Right kidney (tissue), 1 donor: ENCODE measurements around the gene NPRL2.

Experiments used
- DNase-seq: peaks from one replicate; pipeline ENCODE4 v3.0.0-alpha.2; 2016

The NPRL2 gene

DNA sequence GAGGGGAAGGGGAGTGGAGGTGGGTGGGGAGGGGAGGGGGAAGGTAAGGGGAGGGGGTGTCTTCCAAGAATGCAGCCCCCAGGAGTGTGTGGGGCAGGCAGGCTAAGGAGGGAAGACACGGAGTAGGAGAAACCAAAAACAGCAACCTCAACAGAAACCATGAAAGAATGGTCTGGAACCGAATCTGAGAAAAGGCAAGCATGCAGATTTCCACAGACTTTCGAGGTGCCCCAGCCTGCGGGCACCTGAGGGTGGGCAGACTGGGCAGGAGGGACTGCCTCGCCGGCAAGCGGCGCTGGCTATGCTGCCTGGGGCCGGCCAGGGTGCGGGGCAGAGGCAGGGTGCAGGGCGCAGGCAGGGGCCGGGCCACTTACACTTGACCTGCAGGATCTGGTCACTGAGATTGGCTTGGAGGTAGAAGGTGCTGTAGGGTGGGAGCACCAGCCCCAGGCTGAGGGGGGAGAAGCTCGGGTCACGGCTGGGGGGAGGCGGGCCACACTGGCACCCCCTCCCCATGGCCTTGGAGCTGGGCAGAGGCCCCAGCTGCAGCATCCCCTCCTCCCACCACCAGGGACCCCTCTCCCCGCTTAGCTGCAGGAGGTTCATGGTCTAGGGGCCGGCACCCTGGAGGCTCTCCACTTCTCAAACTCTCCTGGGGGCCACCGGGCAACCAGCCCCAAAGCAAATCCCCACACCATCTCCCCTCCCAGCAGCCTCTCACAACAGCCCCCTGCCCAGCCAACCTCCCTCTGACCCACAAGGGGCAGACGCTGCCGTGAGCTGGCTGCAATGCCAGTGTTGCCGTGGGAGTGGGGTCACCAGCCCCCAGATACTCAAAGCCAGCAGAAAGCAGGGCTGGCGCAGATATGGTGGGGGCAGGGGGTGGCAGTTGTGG is 24.0 kb upstream of the NPRL2 start:
- DNase-seq, result no peak

DNA sequence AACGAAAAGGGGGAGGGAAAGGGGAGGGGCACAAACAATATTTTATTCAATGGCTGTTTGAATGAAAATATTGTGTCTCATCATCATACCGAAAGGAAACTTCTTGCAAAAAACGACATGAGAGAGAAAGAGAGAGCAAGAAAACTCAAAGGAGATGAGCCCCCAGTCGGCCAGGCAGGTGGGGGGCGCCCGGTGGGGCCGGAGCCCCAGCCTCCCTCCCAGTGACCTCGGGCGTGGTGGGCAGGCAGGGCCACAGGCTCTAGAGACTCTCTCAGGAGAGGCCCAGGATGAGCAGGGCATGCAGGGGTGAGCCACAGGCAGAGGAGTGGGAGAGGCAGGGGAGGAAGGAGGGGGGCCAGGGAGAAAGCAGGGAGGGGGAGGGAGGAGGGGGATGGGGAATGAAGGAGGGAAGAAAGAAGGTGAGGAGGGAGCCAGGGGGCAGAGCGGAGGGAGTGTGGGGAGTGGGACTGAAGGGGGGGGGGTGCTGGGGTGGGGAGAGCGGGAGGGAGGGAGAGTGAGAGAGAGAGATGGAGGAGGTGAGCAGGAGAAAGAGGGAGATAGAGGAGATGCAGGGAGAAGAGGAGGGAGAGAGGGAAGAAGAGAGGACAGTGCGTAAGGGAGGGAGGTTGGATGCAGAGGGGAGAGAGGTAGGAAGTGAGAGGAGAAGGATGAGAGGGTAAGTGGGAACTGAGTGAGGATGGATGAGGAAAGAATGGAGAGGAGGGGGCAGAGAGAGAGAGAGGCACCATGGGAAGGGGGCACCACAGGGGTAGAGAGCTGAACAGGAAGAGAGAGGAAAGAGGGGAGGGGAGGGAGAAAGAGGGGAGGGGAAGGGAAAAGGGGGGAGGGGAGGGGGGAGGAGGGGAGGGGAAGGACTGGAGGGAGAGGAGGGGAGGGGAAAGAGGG is 22.8 kb upstream of the NPRL2 start:
- no peak for DNase-seq

DNA sequence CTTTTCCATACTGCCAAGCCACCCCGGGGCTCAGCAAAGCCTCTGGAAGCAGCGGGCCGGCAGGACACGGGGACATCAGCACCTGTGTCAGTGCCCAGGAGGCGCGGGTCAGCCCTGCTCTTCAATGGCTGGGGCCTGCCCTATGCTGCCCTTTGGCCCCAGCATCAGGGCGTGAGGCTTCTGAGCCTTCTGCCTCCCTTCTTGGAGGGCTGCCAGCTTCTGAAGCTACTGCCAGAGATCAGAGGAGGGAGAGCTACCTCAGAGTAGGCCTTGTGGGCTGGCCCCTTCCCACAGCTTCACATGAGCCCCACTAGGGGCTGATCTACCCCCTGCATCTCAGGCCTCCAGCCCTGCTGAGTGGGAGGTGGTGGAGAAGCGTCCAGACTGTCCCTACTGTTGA is 21.8 kb upstream of the NPRL2 start:
- no peak for DNase-seq

DNA sequence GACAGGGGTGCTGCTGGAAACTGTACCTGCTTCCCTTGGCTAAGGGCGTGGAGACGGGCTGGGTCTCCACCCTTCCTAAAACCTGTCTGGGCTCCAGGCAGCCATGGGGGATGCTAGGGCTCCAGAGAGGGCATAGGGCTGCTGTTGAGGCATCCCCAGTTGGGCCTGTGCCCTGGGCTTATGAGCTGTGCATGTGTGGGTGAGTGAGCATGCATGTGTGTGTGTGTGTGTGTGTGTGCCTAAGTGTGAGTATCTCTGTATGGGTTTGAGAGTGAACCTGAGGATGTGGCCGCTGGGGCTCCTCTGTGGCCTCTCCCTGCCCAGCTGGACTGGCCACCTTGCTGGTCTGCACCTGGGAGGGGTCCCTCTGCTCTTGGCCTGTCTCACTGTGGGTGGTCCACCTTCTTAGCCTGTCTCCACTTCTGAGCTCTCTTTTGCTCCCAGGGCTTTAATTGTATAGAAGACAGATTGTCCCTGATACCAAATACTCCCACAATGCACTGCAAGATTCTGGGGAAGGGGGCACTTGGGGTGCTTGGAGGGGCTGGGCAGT is 20.6 kb upstream of the NPRL2 start:
- DNase-seq, result no peak

DNA sequence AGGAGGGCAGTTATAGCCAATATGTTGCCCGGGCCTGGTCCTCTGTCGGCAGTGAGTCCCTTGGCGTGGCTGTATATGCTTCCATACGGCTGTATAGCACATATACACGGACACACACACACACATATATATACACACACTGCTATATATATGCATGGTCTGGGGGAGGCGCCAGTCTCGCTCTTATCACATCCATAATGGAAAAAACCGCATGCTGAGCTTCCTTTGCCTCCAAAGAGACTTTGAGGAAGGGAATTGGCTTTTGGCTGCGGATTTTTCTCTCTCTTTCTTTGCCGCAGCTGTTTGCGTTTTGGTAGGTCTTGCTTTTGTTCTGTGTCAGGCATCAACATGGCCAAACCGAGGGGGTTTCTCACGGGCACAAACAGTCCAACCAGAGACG is 20.0 kb upstream of the NPRL2 start:
- no peak for DNase-seq

DNA sequence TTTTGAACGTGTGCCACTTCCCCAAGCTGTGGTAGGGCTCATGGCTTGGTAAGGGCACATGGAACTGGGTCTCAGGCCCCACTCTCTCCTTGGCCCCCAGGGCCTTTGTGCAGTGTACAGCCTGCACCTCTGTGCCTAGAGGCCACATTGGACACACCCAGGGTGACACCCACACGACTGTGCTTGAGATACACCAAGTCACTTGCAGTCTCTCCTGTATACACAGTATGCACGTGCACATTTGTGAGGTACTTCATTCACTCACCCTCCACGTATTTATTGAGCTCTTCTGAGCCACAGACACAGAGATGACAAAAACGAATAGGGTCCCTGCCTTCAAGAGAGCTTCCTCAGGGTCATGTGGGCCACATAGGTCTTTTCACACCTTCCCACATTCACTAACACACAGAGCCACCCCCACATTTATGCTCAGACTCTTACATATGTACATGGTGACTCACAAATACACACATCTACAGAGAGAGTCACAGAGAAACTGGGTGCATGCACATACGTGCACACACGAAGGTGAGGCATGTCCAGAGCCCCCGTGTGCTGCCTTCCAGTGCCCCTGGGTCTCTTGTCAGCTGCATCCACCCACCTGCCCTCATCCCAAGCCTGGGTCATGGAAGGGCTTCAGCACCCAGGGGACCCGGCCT is 18.6 kb upstream of the NPRL2 start:
- no peak for DNase-seq

DNA sequence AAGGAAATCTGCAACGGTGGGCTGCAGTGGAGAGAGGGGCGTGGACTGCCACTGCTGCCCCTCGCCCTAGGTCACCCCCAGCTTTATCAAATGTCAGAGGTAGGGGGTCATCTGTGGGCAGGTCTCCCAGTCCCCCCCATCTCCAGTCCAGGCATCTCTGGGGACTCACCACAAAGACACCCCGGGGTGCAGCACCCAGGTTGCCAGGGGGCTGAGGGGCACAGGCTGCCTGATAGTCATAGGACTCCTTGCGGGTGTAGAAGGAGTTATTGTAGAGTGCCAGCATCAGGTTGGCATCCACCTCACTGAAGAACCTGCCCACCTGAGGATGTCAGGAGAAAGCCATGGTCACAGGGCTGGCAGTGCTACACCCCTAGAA is 15.3 kb upstream of the NPRL2 start:
- no peak for DNase-seq

DNA sequence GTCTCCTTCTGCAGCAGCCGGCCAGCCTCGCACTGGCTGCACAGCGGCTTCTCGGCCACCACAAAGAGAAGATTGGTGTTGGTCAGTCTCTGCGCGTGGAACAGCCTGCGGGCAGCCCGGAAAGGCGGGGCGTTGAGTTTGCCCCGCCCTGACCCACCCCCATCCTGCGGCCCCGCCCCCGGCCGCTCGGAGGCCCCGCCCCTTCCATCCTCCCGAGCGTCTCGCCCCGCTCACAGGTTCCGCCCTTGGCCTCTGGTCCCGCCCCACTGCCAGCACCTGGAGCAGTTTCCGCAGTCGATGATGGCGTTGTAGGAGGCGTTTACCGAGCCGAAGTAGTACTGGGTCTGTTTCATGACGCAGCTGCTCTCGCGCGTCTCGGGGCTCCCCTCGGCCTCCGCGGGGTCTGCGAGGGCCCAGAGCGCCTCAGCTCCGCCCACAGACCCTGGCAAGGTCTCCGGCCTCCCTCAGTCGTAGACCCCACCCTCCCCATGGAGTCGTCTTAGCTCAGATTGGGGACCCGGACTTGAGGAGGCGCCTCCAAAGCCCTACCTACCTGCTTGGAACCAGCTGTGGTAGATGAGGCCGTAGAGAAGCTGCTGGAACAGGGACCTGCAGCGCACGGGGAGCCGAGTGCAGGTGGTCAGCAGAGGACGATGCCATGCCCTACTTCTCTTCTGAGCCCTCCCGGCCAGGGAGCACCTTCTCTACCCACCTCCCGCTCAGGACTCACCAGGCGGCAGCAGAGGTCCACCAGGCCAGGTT is 14.7 kb upstream of the NPRL2 start:
- peak; percentile 79 for DNase-seq

DNA sequence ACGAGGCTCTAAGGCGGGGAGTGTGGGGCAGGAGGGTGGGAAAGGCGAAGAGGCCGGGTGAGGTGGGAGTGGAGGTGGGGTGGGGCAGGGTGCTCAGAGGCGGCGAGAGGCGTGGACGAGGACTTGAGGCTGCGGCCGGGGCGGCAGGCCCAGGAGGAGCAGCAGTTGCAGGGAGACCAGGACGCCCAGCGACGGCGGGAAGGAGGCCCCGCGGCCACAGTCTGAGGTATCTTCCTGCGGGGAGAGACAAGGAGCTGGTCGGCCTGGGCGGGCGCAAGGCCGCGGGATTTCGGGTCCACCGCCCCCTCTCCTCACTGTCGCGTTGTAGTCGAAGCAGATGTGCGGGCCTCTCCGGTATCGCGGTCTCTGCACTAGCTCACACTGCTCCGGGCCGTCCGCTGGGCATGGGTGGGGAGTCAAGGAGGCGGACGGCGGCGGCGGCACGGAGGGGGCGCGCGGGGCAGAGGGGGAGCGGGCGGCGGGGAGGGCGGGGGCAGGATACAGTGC is 14.1 kb upstream of the NPRL2 start:
- peak; percentile 72 for DNase-seq

DNA sequence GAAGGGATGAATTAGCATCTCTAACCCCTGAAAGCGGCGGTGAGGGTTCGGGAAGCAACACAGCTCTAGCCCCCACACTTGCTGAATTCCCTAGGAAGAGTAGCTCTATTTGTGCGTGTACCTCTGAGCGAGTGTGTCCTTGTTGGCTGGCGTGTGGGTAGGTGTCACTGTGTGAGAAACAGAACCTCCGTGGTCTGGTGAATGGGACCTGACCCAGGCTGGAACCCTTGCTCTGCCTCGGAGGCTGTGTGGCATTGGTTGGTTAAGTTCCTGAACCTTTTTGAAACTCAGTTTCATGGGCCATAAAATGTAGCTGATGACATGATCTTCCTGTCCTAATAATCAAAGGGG is 9.2 kb upstream of the NPRL2 start:
- DNase-seq, result no peak

DNA sequence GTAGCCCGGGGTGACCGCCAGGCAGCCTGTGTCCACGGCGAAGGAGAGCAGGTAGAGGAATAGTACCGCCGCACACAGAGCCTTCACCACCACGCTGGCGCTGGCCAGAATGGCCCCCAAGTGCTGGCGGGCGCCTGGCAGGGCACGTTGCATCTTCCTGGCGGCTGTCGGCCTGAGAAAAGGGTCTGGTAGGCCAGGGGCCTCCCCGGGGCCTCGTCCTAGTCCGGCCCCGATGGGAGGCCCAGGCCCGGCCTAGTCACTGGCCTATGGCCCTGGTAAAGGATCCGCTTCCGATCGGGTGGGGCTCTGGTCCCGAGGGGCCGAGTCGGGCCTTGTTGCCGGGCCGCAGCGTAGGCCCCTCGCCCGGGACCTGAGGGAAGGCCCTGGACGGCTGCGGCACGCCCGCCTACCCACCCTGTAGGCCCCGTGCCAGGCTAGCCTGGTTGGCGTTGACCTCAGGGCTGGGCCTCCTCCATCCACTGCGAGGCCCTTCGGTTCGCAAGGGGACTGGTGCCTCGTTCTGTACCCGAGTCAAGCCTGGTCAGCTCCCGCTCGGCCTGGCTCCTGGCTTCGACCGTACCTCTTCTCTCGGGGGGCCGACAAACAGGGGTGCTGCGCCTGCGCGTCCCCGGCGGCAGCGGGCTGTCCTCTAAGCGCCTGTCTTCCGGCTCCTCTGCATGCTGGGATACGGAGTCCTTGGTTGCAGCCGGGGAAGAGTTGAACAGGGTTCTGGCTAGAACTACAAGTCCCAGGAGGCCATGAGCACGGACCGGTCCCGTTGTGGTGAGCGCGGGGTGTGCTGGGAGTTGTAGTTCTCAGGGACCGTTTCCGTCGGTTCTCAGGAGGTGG is 8.6 kb upstream of the NPRL2 start, which contains the start of gene TMEM115:
Gene TMEM115 (minus strand): TSS at position 611 of the 849 bp plus-strand sequence. CDS start 458 bp downstream, at position 153.
- DNase-seq, result peak; percentile 85

DNA sequence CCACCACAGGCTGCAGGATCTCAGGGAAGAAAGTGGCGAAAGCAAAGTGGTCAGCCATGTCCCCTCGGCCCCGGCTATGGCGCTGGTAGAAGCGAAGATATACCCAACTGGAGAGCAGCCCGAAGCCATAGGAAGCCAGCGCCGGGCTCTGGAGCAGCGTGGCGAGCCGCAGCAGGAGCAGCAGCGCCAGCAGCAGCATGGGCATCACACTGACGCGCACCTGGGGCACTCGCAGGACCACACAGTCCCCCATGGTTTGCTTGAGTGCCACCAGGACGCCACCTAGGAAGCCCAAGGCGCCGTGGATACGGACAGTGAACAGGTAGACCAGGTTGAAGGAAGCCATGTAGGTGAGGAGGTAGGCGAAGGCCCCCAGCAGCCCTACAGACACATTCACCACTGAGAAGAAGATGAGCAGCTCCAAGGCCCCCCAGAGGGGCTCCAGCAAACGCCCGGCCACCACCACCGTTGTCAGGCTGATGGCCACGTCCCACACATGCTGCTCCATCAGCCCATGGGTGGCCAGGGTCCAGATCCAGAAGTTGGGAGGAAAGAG is 7.9 kb upstream of the NPRL2 start:
- DNase-seq, result no peak

DNA sequence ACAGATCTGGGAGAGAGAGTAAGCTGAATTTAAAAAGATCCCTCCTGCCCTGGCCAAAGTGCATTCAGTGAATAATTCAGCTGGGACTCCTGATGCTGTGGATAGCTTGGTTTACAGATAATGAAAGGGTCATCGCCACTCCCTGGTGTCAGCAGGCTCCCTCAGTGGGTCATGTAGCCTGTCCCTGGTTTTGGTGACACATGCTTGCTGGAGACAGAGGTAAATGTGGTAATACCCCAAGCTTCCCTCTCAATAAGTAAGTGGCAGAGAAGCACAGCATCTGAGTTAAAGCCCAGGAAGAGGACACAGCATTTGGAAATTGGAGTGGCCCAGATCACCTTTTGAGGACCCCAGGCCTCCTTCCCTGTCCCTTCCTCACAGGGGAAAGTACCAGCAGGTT is 6.9 kb upstream of the NPRL2 start:
- no peak for DNase-seq

DNA sequence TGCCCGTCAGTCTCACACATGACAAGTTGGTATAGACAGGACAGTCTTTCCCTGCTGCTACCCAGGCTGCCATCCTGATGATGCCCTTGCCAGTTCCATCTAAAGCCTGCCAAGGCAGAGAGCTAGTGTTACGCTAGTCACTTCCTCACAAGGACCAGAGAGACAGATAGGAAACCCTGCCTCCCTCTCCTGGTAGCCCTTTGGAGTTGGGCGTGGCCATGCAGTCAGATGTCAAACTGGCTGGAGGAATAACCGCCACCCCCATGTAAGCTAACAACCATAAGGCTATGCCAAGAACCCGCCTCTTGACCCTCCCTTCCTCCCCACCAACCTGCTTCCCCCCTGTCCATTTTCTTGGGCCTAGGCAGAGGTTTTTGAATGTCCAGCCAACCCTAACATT is 6.0 kb upstream of the NPRL2 start:
- DNase-seq, result no peak

DNA sequence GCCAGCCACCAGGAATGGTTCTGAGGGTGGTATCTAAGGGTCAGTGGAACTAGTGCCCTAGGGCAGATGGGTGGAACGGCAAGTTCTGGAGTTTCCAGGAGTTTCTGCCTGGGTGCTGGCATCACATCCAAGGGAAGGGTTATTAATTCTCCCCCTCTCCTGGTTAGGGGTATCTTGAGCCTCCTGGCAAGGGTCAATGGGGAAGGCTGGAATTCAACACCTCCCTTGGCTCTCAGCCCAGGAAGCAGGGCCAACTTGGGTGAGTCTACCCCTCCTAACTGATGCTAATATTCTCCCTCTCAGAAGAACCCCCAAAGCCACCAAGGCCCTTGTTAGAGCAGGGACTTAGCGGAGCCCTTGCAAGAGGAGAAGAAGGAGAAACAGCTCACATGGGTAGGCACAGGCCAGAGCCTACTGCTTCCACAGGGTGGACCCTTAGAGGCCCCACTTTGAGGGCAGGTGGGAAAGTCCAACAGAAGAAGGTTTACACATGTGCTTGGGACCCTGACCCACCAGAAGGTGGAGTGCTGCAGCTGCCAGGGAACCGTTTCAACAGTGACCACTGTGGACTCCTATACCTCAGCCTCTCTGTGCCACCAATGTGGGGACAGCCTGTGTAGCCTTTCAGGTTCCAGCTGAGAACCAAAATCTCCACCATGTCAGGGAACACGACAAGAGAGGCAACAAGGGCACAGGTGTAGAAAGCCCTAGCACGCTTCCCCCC is 5.4 kb upstream of the NPRL2 start:
- no peak for DNase-seq

DNA sequence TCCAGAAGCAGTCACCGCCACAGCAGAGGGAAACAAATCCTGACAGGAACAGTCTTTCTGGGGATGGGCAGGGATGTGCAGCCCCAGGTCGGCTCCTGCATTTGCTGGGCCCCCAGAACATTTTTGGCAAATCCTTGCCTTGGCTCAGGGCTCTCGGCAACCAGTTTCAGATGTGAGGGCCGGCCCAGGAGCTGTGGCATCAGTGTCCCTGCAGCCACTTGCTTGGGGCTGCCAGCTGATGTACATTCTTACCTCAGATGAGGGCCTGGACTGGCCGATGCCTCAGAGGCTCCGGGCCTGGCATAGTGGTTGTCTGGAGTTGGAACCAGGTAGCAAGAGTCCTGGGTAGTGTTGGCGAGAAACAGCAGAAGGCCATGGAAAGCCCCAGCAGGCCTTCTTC is 4.3 kb upstream of the NPRL2 start:
- DNase-seq, result no peak

DNA sequence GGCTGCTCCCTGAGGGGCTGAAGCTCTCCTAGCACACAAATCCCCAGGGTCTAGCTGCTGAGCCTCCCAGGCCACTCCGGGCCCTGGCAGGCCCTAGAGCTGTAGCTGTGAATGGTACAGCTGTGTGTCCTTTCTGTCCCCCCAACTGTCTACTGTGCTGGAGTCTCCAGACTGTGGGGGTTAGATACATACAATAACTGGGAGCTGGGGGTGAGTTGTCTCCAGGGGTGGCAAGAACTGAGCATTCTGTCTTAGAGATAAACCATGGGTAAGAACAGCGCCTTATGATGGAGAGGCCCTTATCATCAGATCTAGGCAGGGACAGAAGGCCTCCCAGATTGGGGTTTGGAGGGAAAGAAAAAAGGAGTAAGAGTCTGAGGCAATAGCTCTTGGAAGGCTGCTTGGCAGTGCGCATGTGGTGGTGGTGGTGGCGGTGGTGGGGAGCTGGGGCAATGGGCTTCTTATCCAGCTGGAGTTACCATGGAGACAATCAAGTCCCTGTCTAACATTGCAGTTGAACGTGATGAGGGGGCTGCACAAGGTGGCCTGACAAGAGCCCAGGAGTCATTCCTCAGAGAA is 3.7 kb upstream of the NPRL2 start:
- no peak for DNase-seq

DNA sequence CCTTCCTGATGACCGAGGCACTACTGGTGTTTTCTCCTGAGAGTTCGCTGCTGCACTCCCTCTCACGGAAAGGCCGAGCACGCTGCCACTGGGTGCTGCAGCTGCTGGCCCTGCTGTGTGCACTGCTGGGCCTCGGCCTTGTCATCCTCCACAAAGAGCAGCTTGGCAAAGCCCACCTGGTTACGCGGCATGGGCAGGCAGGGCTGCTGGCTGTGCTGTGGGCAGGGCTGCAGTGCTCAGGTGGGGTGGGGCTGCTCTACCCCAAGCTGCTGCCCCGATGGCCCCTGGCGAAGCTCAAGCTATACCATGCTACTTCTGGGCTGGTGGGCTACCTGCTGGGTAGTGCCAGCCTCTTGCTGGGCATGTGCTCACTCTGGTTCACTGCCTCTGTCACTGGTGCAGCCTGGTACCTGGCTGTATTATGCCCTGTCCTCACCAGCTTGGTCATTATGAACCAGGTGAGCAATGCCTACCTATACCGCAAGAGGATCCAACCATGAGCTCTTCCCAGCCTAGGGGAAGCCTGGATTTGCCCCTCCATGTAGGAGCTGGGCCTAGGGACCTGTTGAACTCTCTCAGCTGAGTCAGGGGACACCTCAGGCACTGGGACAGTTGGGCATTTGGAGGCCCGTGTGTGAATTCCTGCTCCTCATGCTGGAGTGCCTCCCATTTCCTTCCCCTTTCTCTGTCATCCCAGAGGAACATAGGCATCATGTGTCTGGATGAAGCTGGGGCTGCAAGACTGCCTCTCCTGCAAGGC is 2.9 kb upstream of the NPRL2 start:
- DNase-seq, result no peak
